ENCODE measurements around the gene TRMT2A.
"Not testable (repeated sequence)": the region's sequence is repeated elsewhere in the genome, so short reads cannot be mapped to it uniquely, and the experiment has no call there.

Gene TRMT2A

DNA sequence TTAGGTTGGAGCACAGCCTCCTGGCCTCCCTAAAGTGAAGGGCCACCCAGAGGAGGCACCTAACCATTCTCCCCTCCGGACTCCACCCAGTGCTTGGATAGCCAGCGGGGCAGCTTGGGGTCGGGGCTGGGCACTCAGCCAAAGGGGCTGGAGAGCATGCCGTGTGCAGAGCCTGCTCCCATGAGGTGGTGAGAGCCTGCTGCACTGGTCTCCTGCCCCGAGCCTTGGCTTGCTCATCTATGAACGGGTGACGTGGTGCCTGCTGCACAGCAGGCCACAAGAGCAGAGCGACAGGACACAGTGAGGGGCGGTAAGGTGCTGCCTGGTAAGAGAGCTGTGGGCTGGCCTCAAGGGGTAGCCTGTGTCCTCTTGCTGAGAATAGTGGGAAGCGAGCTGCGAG is 47.8 kb upstream of the TRMT2A start:
- H2BK5ac ChIP-seq (ENCODE audit: low read depth, low read length, poor library complexity, severe bottlenecking) = no peak overlapping the region
- H2BK15ac ChIP-seq (ENCODE audit: low read depth, poor library complexity, severe bottlenecking) = no peak overlapping the region
- H3K4me2 ChIP-seq (ENCODE audit: low read length, poor library complexity, severe bottlenecking) = no peak overlapping the region
- WGBS = 86% methylated on average over 11 of the region's 11 CpGs
- H3K4me3 ChIP-seq (ENCODE audit: insufficient read depth in 1 of 2, low read depth in 1 of 2, low read length in 2 of 2) = no peak overlapping the region
- no peak overlapping the region for H2BK12ac ChIP-seq (ENCODE audit: low read length in 2 of 2)
- no peak overlapping the region for H3K23ac ChIP-seq (ENCODE audit: low read length in 2 of 2)
- no peak overlapping the region for H3K4ac ChIP-seq (ENCODE audit: low read depth in 1 of 2, low read length in 2 of 2)
- no peaks in the 10 kb centered on the region for H3K4me1 ChIP-seq (ENCODE audit: control insufficient read depth, insufficient read depth, low read depth, low read length)
- H3K9ac ChIP-seq (ENCODE audit: low read length) = no peak overlapping the region
- H2BK120ac ChIP-seq (ENCODE audit: low read depth, low read length) = no peak overlapping the region
- no peaks in the 10 kb centered on the region for H3K36me3 ChIP-seq (ENCODE audit: control insufficient read depth in 1 of 2, insufficient read depth in 2 of 2, low read depth in 1 of 2, low read length in 2 of 2)
- H2AK5ac ChIP-seq (ENCODE audit: low read length, severe bottlenecking) = no peak overlapping the region
- H2AFZ ChIP-seq (ENCODE audit: low read depth, low read length) = no peak overlapping the region
- no peak overlapping the region for H3K18ac ChIP-seq (ENCODE audit: low read depth in 1 of 2, low read length in 2 of 2)
- H4K91ac ChIP-seq (ENCODE audit: low read length) = no peak overlapping the region
- peaks cover 16 to 46% of the 10 kb centered on the region in 2 experiments for H3K27me3 ChIP-seq (ENCODE audit: control insufficient read depth in 1 of 2, insufficient read depth in 1 of 2, low read length in 2 of 2)
- no peaks in the 10 kb centered on the region for H3K9me3 ChIP-seq (ENCODE audit: control insufficient read depth, low read length)
- no peak overlapping the region for H3K14ac ChIP-seq (ENCODE audit: low read length in 2 of 2)
- no peaks in the 10 kb centered on the region for H3K79me1 ChIP-seq (replicated peaks; ENCODE audit: low read length, poor library complexity, severe bottlenecking)
- H3K27ac ChIP-seq (ENCODE audit: low read length, poor library complexity, severe bottlenecking) = no peak overlapping the region
- no peak overlapping the region for H4K8ac ChIP-seq (ENCODE audit: low read length)
- DNase-seq = no peak

DNA sequence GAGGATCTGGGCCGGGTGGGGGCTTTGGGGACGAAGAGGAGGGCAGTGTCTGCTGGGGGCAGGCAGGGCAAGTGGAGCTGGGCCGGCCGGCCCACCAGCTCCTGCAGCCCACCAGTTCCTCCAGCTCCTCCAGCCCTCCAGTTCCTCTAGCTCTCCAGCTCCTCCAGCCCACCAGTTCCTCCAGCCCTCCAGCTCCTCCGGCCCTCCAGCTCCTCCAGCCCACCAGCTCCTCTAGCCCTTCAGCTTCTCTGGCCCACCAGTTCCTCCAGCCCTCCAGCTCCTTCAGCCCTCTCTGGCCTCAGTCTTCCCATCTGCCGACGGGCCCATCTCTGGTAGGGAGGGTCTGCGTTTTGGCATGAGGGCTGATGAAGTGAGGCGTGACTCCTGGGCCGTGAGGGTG is 43.0 kb upstream of the TRMT2A start:
- no peaks in the 10 kb centered on the region for H3K79me1 ChIP-seq (replicated peaks; ENCODE audit: low read length, poor library complexity, severe bottlenecking)
- no peak overlapping the region for H3K18ac ChIP-seq (ENCODE audit: low read depth in 1 of 2, low read length in 2 of 2)
- no peaks in the 10 kb centered on the region for H3K9me3 ChIP-seq (ENCODE audit: control insufficient read depth, low read length)
- peaks cover 21 to 43% of the 10 kb centered on the region in 2 experiments for H3K27me3 ChIP-seq (ENCODE audit: control insufficient read depth in 1 of 2, insufficient read depth in 1 of 2, low read length in 2 of 2)
- H2AK5ac ChIP-seq (ENCODE audit: low read length, severe bottlenecking) = no peak overlapping the region
- no peak overlapping the region for H4K8ac ChIP-seq (ENCODE audit: low read length)
- H3K9ac ChIP-seq (ENCODE audit: low read length) = no peak overlapping the region
- DNase-seq = no peak
- no peak overlapping the region for H3K4me3 ChIP-seq (ENCODE audit: insufficient read depth in 1 of 2, low read depth in 1 of 2, low read length in 2 of 2)
- WGBS = 89% methylated on average over 10 of the region's 10 CpGs
- H2AFZ ChIP-seq (ENCODE audit: low read depth, low read length) = no peak overlapping the region
- H3K4ac ChIP-seq (ENCODE audit: low read depth in 1 of 2, low read length in 2 of 2) = no peak overlapping the region
- H2BK120ac ChIP-seq (ENCODE audit: low read depth, low read length) = no peak overlapping the region
- no peaks in the 10 kb centered on the region for H3K36me3 ChIP-seq (ENCODE audit: control insufficient read depth in 1 of 2, insufficient read depth in 2 of 2, low read depth in 1 of 2, low read length in 2 of 2)
- H3K4me2 ChIP-seq (ENCODE audit: low read length, poor library complexity, severe bottlenecking) = no peak overlapping the region
- H3K23ac ChIP-seq (ENCODE audit: low read length in 2 of 2) = no peak overlapping the region
- peak overlapping the region; percentile 20 for H4K91ac ChIP-seq (ENCODE audit: low read length)
- H3K27ac ChIP-seq (ENCODE audit: low read length, poor library complexity, severe bottlenecking) = no peak overlapping the region
- H3K14ac ChIP-seq (ENCODE audit: low read length in 2 of 2) = no peak overlapping the region
- no peaks in the 10 kb centered on the region for H3K4me1 ChIP-seq (ENCODE audit: control insufficient read depth, insufficient read depth, low read depth, low read length)
- H2BK15ac ChIP-seq (ENCODE audit: low read depth, poor library complexity, severe bottlenecking) = no peak overlapping the region
- no peak overlapping the region for H2BK12ac ChIP-seq (ENCODE audit: low read length in 2 of 2)
- no peak overlapping the region for H2BK5ac ChIP-seq (ENCODE audit: low read depth, low read length, poor library complexity, severe bottlenecking)

DNA sequence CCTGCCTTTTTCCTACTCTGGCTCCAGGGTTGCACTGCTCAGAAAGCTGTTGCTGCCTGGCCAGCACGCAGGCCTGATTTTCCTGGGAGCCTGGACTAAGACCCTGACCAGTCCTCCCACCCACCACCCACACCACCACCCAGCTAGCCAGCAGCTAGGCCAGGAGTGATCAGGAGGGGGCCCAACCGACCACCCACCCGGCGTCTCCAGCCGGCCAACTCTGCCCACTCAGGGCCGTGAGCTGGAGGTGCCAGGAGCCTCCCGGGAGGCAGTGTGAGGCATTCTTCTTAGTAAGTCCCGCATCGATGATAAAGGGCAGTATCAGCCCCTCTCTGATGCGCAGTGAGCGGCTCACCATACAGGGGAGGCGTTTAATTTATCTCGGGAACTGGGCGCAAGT is 42.5 kb upstream of the TRMT2A start:
- not testable (repeated sequence) for H2AK5ac ChIP-seq (ENCODE audit: low read length, severe bottlenecking); H4K8ac ChIP-seq (ENCODE audit: low read length); H3K4me3 ChIP-seq (ENCODE audit: insufficient read depth in 1 of 2, low read depth in 1 of 2, low read length in 2 of 2); H3K36me3 ChIP-seq (ENCODE audit: control insufficient read depth in 1 of 2, insufficient read depth in 2 of 2, low read depth in 1 of 2, low read length in 2 of 2); H3K4me1 ChIP-seq (ENCODE audit: control insufficient read depth, insufficient read depth, low read depth, low read length); H3K9ac ChIP-seq (ENCODE audit: low read length); H3K4me2 ChIP-seq (ENCODE audit: low read length, poor library complexity, severe bottlenecking); H3K18ac ChIP-seq (ENCODE audit: low read depth in 1 of 2, low read length in 2 of 2); H2BK5ac ChIP-seq (ENCODE audit: low read depth, low read length, poor library complexity, severe bottlenecking); H3K9me3 ChIP-seq (ENCODE audit: control insufficient read depth, low read length); H3K27ac ChIP-seq (ENCODE audit: low read length, poor library complexity, severe bottlenecking); DNase-seq; H2BK120ac ChIP-seq (ENCODE audit: low read depth, low read length); H2BK12ac ChIP-seq (ENCODE audit: low read length in 2 of 2); H3K4ac ChIP-seq (ENCODE audit: low read depth in 1 of 2, low read length in 2 of 2); H3K14ac ChIP-seq (ENCODE audit: low read length in 2 of 2); H2AFZ ChIP-seq (ENCODE audit: low read depth, low read length); H3K23ac ChIP-seq (ENCODE audit: low read length in 2 of 2); H3K79me1 ChIP-seq (replicated peaks; ENCODE audit: low read length, poor library complexity, severe bottlenecking); H4K91ac ChIP-seq (ENCODE audit: low read length); H2BK15ac ChIP-seq (ENCODE audit: low read depth, poor library complexity, severe bottlenecking)
- WGBS = 84% methylated on average over 7 of the region's 14 CpGs
- peaks cover 21 to 46% of the 10 kb centered on the region in 2 experiments for H3K27me3 ChIP-seq (ENCODE audit: control insufficient read depth in 1 of 2, insufficient read depth in 1 of 2, low read length in 2 of 2)

DNA sequence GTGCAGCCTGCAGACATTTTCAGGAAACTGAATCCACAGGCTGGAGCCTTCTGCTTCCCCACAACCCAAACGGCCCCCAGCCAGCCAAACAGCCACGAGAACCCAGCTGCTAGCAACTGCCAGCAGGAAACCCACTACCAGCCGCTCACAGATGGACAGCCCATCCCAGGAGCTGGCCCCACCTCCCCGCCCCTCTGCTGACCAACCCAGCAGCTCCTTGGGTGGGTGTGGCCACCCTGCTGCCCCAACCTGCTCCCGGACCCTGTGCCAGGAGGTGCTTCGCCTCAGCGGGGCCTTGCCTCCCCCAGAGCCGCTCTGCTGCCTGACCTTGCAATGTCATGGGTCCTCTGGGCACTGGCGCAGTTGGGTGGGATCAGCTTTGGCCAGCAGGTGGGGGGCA is 42.0 kb upstream of the TRMT2A start:
- Histone ChIP-seq H4K91ac (ENCODE audit: low read length) (no peak overlapping the region), H3K36me3 (ENCODE audit: control insufficient read depth in 1 of 2, insufficient read depth in 2 of 2, low read depth in 1 of 2, low read length in 2 of 2) (no peaks in the 10 kb centered on the region), H3K9ac (ENCODE audit: low read length) (no peak overlapping the region), H3K4me1 (ENCODE audit: control insufficient read depth, insufficient read depth, low read depth, low read length) (peaks cover 3% of the 10 kb centered on the region), H2AFZ (ENCODE audit: low read depth, low read length) (no peak overlapping the region), H3K14ac (ENCODE audit: low read length in 2 of 2) (no peak overlapping the region), H3K18ac (ENCODE audit: low read depth in 1 of 2, low read length in 2 of 2) (no peak overlapping the region), H3K4me3 (ENCODE audit: insufficient read depth in 1 of 2, low read depth in 1 of 2, low read length in 2 of 2) (no peak overlapping the region), H3K4ac (ENCODE audit: low read depth in 1 of 2, low read length in 2 of 2) (no peak overlapping the region), H2AK5ac (ENCODE audit: low read length, severe bottlenecking) (no peak overlapping the region), H3K27ac (ENCODE audit: low read length, poor library complexity, severe bottlenecking) (no peak overlapping the region), H3K79me1 (replicated peaks; ENCODE audit: low read length, poor library complexity, severe bottlenecking) (no peaks in the 10 kb centered on the region), H4K8ac (ENCODE audit: low read length) (no peak overlapping the region), H2BK120ac (ENCODE audit: low read depth, low read length) (no peak overlapping the region), H2BK5ac (ENCODE audit: low read depth, low read length, poor library complexity, severe bottlenecking) (no peak overlapping the region), H3K4me2 (ENCODE audit: low read length, poor library complexity, severe bottlenecking) (no peak overlapping the region), H3K27me3 (ENCODE audit: control insufficient read depth in 1 of 2, insufficient read depth in 1 of 2, low read length in 2 of 2) (peaks cover 21 to 51% of the 10 kb centered on the region in 2 experiments), H2BK15ac (ENCODE audit: low read depth, poor library complexity, severe bottlenecking) (no peak overlapping the region), H2BK12ac (ENCODE audit: low read length in 2 of 2) (no peak overlapping the region), H3K23ac (ENCODE audit: low read length in 2 of 2) (no peak overlapping the region), H3K9me3 (ENCODE audit: control insufficient read depth, low read length) (no peaks in the 10 kb centered on the region)
- 29% methylated on average over 8 of the region's 9 CpGs for WGBS
- DNase-seq = no peak

Data from mesenchymal stem cell (in vitro differentiated cells and primary cell).